ENCODE data around the gene GATAD2A.

GATAD2A gene

DNA sequence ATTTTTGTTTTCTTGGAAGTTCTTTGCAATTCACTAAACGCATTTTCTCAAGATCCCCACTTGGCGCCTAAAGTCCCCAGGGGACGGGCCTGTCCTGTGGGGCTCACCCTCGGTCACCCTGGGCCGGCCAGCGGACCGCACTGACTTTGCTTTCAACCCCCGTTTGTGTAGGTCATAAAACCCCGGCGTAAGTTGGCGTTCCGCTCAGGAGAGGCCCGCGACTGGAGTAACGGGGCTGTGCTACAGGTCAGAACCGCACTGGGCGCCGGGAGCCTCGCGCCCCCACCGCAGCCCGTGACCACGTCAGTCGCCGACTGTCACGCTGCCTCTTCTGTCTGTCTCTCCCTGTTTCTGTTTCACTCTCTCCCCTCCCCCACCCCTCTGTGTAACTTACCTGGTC, 96.3 kb downstream of the GATAD2A start:
- H3K4me3 Mint-ChIP-seq = no peak overlapping the region
- H3K4me1 Mint-ChIP-seq (ENCODE audit: low read depth) = no peaks in the 10 kb centered on the region
- no peaks in the 10 kb centered on the region for H3K9me3 Mint-ChIP-seq
- DNase-seq = no peak
- H3K27ac Mint-ChIP-seq = no peak overlapping the region
- peaks cover 97% of the 10 kb centered on the region for H3K36me3 Mint-ChIP-seq (ENCODE audit: low read depth)
- H3K27me3 Mint-ChIP-seq = no peaks in the 10 kb centered on the region

DNA sequence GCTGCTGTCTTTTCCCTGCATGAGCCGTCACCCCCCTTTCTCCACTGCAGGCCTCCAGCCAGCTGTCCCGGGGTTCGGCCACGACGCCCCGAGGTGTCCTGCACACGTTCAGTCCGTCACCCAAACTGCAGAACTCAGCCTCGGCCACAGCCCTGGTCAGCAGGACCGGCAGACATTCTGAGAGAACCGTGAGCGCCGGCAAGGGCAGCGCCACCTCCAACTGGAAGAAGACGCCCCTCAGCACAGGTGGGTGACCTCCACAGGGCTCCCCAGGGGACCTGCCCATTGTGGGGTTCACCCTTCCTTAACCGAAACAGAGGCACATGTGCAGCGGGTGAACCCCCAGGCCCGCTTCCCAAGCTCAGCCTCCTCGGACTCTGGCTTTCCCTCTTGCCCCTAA, 96.8 kb downstream of the GATAD2A start:
- no peaks in the 10 kb centered on the region for H3K27me3 Mint-ChIP-seq
- no peaks in the 10 kb centered on the region for H3K9me3 Mint-ChIP-seq
- DNase-seq = no peak
- no peak overlapping the region for H3K4me3 Mint-ChIP-seq
- H3K27ac Mint-ChIP-seq = peak overlapping the region; percentile 37
- no peaks in the 10 kb centered on the region for H3K4me1 Mint-ChIP-seq (ENCODE audit: low read depth)
- peaks cover 96% of the 10 kb centered on the region for H3K36me3 Mint-ChIP-seq (ENCODE audit: low read depth)

DNA sequence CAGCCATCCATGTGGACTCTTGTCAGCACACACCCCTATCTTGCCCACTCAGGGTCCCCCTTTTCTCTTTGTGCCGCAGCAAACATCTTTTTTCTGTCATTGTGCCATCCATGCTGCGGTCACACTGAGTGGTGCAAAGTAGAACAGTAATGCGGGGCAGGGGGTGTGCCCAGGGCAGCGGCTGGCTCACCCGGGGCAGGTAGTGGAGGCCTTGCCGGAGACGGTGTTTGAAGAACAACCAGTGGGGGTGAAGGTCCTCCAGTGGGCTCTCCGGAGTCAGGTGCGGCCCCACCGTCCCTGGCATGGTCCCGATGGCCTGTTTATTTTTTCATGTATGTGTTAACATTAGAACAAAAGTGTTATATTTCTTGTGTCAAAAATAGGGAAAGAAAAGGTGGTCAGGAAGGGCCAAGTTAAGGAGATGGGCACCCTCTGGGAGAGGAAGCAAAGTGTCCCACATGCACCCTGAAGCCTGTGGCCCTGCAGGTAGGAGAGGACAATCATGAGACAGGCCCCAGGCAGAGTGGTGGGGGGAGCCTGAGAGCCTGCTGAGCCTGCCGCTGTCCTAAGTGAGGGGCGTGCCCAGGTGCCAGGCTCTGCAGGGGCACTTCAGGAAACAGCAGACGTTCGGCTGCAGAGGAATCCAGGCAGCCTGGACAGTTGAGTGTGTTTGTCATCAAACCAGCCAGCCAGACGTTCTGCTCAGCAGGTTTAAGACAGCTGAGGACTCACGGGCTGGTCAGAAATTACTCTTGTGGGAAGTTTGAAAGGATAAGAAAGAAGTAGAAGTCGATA, 97.5 kb downstream of the GATAD2A start:
- no peaks in the 10 kb centered on the region for H3K27me3 Mint-ChIP-seq
- H3K9me3 Mint-ChIP-seq = no peaks in the 10 kb centered on the region
- H3K36me3 Mint-ChIP-seq (ENCODE audit: low read depth) = peaks cover 97% of the 10 kb centered on the region
- no peak overlapping the region for H3K4me3 Mint-ChIP-seq
- peak overlapping the region; percentile 58 for H3K27ac Mint-ChIP-seq
- DNase-seq = no peak
- H3K4me1 Mint-ChIP-seq (ENCODE audit: low read depth) = no peaks in the 10 kb centered on the region

DNA sequence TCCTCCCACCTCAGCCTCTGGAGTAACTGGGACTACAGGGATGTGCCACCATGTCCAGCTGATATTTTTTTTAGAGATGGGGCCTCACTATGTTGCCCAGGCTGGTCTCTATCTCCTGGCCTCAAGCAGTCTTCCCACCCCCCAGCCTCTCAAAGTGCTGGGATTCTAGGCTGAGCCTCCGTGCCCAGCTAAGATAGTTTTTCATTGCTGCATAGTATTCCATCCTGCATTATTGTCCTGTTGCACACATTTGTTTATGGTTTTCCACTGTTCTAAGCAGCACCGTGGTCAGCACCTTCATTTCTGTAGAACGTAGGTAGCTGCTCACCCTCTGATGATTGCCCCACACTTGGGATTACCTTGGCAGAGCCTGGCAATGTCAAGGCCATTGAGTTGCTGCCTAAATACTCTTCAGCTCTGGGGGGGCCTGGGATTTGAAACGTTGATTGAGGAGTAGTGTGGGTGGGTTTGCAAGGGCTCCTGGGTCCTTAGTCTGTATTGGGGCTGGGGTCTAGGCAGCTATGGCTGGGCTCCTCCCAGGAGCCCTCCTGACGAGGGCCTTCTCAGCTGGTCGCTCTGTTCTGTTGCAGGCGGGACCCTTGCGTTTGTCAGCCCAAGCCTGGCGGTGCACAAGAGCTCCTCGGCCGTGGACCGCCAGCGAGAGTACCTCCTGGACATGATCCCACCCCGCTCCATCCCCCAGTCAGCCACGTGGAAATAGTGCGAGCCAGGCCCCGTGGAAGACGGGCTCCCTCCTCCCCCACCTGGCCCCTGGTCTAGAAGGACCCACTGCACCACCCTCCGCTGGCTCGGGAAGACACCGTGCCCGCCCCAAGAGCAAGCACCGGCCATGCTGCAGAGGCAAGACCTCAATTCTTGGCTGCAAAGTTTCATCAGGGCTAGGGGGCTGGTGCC, 99.5 kb downstream of the GATAD2A start:
- Mint-ChIP-seq H3K27ac (peak overlapping the region; percentile 50), H3K36me3 (ENCODE audit: low read depth) (peaks cover 79% of the 10 kb centered on the region), H3K4me1 (ENCODE audit: low read depth) (no peaks in the 10 kb centered on the region), H3K4me3 (no peak overlapping the region), H3K27me3 (no peaks in the 10 kb centered on the region), H3K9me3 (no peaks in the 10 kb centered on the region)
- DNase-seq = no peak

DNA sequence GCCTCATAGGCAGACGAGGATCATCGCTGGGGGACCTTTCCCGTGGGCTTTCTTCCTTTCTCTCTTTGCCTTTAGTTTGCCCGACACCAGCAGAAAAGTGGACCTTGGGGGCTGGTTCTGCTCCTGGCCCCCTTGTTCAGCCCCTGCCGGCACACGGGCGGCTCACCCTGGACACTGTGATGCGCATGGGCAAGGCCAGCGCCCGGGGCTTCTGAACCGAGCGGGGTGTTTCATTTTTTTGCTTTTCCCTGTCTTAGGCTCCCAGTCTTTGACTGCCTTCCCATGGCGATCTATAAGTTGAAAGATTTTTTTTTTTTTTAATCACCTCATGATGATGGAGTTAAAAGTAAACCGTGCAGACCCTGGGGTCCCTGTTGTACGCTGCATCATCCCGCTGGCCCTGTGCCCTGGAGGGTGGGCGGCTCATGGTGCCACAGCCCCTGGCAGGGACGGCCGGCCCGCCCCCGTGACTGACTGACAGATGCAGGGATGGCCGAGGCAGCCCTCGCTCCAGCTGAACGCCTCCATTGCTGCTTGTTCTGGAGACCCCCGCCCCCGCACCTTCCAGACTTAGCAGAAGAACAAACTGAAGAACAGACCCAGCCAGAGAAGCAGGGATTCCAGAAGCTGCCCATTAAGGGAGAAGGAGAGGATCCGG, 100.3 kb downstream of the GATAD2A start:
- no peaks in the 10 kb centered on the region for H3K9me3 Mint-ChIP-seq
- peak overlapping the region; percentile 50 for H3K27ac Mint-ChIP-seq
- H3K36me3 Mint-ChIP-seq (ENCODE audit: low read depth) = peaks cover 72% of the 10 kb centered on the region
- H3K27me3 Mint-ChIP-seq = no peaks in the 10 kb centered on the region
- H3K4me1 Mint-ChIP-seq (ENCODE audit: low read depth) = no peaks in the 10 kb centered on the region
- no peak overlapping the region for H3K4me3 Mint-ChIP-seq
- no peak for DNase-seq

DNA sequence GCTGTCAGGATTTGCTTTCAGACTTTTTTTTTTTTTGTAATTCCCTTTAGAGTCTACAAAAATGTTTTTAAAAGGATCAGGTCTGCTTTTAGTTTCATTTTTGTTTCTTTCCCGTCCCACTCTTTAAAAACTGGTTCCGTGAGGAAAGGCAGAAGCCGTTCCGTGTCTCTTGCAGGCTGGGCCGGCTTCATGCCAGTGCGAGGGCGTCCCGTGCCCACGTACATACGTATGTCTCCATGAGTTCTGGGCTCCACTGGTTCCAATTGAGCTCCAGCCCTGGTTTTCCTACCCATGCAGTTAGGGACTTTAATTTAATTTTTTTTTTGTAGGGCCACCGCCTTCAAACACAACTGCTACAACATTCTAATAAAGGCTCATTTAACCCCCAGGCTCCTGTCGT, 101.1 kb downstream of the GATAD2A start:
- no peak for DNase-seq
- Mint-ChIP-seq H3K9me3 (no peaks in the 10 kb centered on the region), H3K27ac (no peak overlapping the region), H3K27me3 (no peaks in the 10 kb centered on the region), H3K36me3 (ENCODE audit: low read depth) (peaks cover 64% of the 10 kb centered on the region), H3K4me3 (no peak overlapping the region), H3K4me1 (ENCODE audit: low read depth) (no peaks in the 10 kb centered on the region)

DNA sequence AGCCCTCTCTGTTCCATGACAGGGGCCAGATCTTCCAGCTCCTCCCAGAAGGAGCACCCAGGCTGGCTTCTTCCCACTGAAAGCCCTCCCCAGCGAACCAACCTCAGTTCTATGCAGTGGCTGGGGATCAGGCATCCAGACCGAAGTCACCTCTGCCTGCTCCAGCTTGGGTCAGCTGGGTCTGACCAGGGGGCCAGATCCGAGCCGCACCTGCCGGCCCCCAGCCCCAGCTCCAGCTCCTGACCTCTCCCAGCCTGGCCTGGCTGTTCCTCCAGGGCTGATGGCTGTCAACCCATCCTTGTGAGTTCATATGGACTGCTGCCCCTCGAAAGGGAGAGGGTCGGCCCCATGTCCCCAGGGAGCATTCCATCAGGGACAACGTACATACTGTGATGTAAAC, 101.9 kb downstream of the GATAD2A start:
- Mint-ChIP-seq H3K4me1 (ENCODE audit: low read depth) (peaks cover 1% of the 10 kb centered on the region), H3K36me3 (ENCODE audit: low read depth) (peaks cover 57% of the 10 kb centered on the region), H3K27me3 (no peaks in the 10 kb centered on the region), H3K4me3 (no peak overlapping the region), H3K27ac (no peak overlapping the region), H3K9me3 (no peaks in the 10 kb centered on the region)
- DNase-seq = no peak

DNA sequence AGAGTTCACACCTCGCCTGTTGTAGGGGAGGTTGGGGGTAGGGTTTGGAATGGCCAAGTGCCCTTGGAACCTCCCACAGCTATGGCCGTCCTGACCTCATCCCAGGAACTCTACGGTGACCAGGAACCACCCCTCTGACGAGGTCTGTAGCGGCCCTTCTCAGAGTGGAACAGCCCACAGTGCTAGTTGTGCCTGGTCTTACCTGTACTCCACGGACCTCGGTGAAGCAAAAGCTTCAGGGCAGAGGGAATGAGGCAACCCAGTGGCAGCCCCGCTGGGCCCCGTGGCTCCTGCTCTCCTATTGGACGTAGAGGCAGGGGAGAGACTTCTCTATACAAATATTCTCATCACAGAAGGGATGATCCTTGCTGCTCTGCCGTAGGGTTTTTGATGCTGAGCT, 102.7 kb downstream of the GATAD2A start:
- H3K4me1 Mint-ChIP-seq (ENCODE audit: low read depth) = peaks cover 1% of the 10 kb centered on the region
- peaks cover 48% of the 10 kb centered on the region for H3K36me3 Mint-ChIP-seq (ENCODE audit: low read depth)
- no peak for DNase-seq
- no peak overlapping the region for H3K4me3 Mint-ChIP-seq
- peak overlapping the region; percentile 15 for H3K27ac Mint-ChIP-seq
- no peaks in the 10 kb centered on the region for H3K27me3 Mint-ChIP-seq
- no peaks in the 10 kb centered on the region for H3K9me3 Mint-ChIP-seq

DNA sequence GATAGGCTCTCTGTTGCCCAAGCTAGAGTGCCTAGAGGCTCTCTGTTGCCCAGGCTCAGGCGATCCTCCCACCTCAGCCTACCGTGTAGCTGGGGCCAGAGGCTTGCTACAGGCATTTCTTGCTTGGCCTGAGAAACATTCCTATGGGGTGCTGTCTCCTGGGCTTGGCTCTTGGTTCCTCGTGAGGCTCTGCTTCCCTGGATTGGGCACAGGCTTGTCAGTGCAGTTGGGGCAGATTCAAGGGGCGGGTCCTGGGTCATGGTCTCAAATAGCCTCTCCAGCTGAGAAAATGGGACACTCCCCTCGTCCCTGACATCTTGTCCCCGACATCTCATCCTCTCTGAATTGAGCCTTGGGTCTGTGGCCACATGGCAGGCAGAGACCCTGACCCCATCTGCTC, 105.0 kb downstream of the GATAD2A start:
- Mint-ChIP-seq H3K4me1 (ENCODE audit: low read depth) (peaks cover 5% of the 10 kb centered on the region), H3K27ac (no peak overlapping the region), H3K4me3 (no peak overlapping the region), H3K9me3 (no peaks in the 10 kb centered on the region), H3K27me3 (no peaks in the 10 kb centered on the region), H3K36me3 (ENCODE audit: low read depth) (peaks cover 33% of the 10 kb centered on the region)
- no peak for DNase-seq

DNA sequence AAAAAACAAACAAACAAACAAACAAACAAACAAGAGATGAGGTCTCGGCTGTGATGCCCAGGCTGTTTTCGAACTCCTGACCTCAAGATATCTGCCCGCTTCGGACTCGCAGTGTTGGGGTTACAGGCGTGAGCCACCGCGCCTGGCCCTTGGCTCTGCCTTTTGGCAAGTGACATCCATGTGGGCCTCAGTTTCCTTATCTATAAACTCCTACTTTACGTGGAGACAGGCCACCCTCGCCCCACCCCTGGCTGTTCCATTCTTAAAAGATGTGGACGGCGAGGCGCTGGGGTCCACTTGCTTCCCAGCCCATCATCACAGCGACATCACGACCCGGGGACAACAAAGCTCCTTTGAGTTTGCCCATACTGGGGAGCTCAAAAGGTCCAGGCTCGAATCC, 108.2 kb downstream of the GATAD2A start:
- H3K27ac Mint-ChIP-seq = peak overlapping the region; percentile 47

DNA sequence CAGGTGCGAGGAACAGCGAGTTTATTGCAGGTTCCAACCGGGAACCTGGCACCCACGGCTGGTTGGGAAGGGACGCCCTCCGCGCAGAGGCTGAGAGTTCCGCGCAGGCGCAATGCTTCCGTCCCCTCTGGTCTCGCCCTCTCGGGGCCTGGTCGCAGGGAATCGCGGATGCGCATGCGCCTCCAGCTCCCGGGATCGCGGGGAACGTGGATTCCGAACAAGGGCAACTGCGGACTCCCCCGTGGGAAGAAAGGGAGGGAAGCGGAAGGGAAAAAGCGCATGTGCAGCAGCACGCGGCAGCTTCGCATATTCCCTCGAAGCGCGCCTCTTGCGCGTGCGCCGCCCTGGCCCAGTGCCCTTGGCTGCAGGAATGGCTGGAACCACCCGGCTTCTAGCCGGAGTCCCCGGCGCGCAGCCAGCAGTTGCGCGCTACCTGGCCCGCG, 108.8 kb downstream of the GATAD2A start:
- H3K27me3 Mint-ChIP-seq = no peaks in the 10 kb centered on the region
- H3K36me3 Mint-ChIP-seq (ENCODE audit: low read depth) = peaks cover 40% of the 10 kb centered on the region
- DNase-seq = no peak
- H3K27ac Mint-ChIP-seq = peak overlapping the region; percentile 59
- H3K9me3 Mint-ChIP-seq = no peaks in the 10 kb centered on the region
- H3K4me1 Mint-ChIP-seq (ENCODE audit: low read depth) = peaks cover 24% of the 10 kb centered on the region
- peak overlapping the region; percentile 57 for H3K4me3 Mint-ChIP-seq

More for the DNA sequence above, 108.2 kb downstream of the GATAD2A start:
- DNase-seq = no peak
- Mint-ChIP-seq H3K4me3 (peak overlapping the region; percentile 57), H3K9me3 (no peaks in the 10 kb centered on the region), H3K4me1 (ENCODE audit: low read depth) (peaks cover 22% of the 10 kb centered on the region), H3K27me3 (no peaks in the 10 kb centered on the region), H3K36me3 (ENCODE audit: low read depth) (peaks cover 38% of the 10 kb centered on the region)

DNA sequence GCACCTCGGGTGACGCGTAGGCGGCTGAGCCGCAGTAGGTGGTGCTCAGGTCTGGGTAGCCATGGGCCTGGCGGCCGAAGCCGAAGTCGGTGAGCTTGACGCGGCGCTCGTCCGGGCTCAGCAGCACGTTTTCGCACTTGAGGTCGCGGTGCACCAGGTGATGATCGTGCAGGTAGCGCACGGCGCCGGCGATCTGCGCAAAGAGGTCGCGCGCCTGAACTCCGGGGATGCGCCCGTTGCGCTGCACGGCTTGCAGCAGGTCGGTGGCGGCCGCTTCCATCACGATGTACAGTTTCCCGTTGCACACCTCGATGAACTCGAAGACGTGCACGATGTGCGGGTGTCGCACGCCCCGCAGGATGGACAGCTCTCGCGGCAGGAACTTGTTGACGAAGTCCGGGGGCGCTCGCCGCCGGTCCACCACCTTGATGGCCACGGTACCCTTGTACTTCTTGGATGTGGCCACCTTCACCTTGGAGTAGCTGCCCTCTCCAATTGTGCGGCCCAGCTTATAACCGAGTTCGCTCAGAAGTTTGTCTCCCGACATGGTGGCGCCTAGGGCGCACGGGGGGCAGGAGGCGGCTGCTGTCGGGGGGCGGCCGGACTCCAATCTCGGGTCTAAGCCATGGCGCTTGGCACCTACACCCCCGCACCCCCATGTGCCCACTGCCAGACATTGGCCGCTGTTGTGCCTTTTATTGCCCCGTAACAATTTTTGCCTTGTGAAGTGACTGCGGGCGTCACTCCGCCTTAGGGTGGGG, 109.6 kb downstream of the GATAD2A start, which contains the start of gene TSSK6:
Gene TSSK6 (minus strand): TSS at position 668 of the 761 bp plus-strand sequence. CDS start 121 bp downstream, at position 547.
- Mint-ChIP-seq H3K9me3 (no peaks in the 10 kb centered on the region), H3K27me3 (no peaks in the 10 kb centered on the region), H3K36me3 (ENCODE audit: low read depth) (peaks cover 48% of the 10 kb centered on the region), H3K4me1 (ENCODE audit: low read depth) (peaks cover 31% of the 10 kb centered on the region), H3K4me3 (peak within 1 kb of the TSS; percentile 95), H3K27ac (peak within 1 kb of the TSS; percentile 97)
- no peak for DNase-seq

DNA sequence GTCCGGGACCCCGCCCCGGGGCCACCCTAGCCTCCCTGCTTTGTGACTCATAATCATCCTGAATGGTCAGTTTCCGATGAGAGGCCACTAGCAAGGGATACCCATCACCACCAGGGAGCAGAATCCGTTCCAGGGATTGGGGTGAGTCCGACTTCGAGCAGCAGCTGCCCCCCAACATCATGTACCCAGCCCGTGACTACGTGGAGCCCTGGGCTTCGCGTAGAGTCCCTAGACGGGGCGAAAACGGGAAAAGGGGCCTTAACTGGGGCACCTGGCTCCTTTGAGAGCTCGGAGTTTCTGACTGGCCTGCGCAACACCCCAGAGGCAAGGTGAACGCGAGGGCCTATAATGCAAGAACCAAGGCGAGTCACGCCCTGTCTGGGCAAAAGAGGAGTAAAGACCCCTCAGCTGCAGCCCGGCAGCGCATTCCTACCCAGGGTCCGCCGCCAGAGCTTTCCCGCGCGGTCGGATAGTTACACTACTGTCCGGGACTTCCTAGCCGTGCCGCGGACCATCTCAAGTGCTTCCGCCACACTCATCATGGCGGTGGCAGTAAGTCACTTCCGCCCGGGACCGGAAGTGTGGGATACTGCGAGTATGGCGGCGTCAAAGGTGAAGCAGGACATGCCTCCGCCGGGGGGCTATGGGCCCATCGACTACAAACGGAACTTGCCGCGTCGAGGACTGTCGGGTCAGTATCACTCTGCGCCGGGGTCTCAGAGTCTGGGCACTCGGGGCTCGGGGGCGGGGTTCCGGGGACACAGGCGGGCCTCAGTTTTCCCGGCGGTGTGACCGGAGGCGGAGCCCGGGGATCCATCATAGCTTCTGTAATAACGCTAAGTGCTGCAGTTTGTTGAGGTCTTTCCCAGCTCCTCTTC, 110.4 kb downstream of the GATAD2A start, which contains the start of gene NDUFA13:
Gene NDUFA13 (plus strand): TSS at position 584 of the 878 bp plus-strand sequence. CDS start 14 bp downstream, at position 598.
- peak within 1 kb of the TSS; percentile 97 for H3K27ac Mint-ChIP-seq
- no peaks in the 10 kb centered on the region for H3K27me3 Mint-ChIP-seq
- peaks cover 56% of the 10 kb centered on the region for H3K36me3 Mint-ChIP-seq (ENCODE audit: low read depth)
- H3K9me3 Mint-ChIP-seq = no peaks in the 10 kb centered on the region
- peaks cover 38% of the 10 kb centered on the region for H3K4me1 Mint-ChIP-seq (ENCODE audit: low read depth)
- peak within 1 kb of the TSS; percentile 95 for H3K4me3 Mint-ChIP-seq
- peak; percentile 99 for DNase-seq

All from activated T-cell treated with anti-CD3 and anti-CD28 coated beads, Interleukin-2, amount 50 U/mL, for 24 hours (primary cell).